HG03103 (cell line): ENCODE results near the gene P2RX1.

Experiments used
- ATAC-seq: cut with Tn5 transposase; IDR thresholded peaks from one replicate; pipeline ENCODE4 v1.9.1; 2021; ENCODE audit warnings: low read depth; ENCODE audit not compliant: unreplicated experiment

The P2RX1 gene

DNA sequence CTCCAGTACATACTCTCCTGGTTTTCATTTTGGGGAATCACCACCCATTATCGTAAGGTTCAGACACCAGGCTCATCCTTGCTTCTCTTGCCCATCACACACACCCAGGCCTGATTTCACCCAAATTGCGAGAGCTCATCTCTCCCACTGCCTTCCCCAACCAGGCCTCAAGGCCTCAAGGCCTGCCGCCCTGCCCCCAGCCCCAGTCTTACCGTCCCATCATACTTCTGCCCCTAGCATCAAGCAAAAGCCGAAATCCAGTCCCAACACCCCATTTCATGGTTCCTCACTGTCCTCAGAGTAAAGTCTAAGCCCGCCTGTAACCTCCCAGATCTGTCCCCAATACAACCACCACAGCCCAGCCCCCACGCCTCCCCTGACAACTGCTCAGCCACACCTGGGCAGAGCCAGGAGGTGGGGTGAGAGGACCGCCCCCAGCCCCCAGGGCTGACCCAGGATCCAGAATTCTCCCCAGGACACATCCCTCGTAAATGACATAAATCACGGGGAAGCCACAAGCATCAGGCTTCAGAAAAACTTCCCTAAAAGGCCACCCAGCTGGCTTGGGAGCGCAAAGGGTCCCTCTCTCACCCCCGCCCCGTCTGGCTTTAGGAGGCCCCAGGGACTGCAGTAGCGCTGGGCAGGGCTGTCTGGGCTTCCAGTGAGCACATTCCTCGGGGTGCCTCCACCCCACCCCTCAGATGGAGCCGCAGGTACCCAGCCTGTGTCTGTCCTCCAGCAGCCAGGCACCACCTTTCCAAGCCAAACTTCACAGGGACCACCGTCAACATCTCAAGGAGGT lies 9.6 kb upstream of the P2RX1 start:
- ATAC-seq, result no peak

DNA sequence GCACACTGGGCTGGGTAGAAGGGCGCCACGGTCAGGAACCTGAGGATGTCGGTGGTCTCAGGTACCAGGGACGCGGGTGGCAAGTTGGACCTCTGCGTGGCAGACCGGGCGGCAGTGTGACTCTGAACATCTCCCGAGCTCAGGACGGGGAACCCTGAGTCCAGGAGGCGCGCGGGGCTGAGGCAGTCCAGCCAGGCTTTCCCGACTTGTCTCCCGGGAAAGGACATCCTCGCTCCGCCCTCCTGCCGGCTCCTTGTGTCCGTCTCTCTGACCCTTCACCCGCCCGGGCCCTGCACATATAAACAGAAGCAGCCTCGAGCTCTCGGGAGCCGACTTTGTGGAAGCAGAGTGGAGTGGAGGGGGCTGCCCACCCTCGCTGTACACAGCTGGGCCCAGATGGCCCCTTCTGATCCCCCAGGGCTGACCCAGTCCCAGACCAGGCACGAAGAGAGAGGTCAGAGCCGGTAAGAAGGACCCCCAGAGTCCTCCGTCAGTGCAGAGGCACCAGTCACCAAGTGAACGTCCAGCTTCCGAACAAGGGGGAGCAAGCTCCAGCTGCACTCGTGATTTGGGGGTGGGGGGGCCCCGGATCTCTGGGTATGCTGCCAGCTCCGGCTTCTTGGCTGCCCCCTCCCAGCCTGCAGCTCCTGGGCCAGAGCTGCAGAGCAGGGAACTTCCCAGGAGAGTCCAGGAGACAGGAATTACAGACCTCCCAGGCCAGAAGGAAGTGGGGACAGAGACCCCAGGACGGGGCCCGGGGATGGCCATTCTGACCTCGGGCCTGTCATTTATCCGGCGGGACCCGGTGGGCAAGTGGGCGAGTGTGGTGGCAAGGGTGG lies 8.5 kb upstream of the P2RX1 start:
- no peak for ATAC-seq

DNA sequence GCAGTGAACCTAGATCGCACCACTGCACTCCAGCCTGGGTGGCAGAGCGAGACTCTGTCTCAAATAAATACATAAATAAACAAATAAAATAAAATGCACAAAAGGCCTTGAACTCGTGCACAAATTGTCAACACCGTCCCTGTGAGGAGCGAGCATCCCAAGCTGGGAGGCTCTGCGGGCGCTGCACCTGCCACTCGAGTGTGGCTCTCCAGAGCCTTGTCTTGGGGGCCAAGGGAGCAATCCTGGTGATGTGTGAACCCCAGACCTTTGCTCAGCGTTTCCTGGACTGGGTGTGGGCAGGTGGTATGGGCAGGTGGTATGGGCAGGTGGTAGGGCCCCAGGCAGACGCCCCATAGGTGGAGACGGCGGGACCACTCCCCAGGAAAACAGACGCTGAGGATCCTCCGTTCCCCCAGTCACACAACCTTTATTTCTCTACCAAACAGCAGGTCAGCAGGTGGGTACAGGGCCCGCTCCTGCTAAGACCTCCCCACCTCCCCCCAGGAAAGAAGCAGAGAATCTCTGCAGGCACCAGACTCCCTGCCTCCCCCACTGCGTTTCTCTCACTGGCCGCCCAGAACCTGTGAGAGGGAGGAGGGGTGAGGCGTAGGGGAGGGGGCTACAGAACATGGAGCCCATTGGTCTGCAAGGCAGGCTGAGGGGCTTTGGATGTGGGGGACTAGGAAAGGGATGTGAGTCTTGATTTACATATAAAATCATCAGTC lies 7.4 kb upstream of the P2RX1 start:
- ATAC-seq, result no peak

DNA sequence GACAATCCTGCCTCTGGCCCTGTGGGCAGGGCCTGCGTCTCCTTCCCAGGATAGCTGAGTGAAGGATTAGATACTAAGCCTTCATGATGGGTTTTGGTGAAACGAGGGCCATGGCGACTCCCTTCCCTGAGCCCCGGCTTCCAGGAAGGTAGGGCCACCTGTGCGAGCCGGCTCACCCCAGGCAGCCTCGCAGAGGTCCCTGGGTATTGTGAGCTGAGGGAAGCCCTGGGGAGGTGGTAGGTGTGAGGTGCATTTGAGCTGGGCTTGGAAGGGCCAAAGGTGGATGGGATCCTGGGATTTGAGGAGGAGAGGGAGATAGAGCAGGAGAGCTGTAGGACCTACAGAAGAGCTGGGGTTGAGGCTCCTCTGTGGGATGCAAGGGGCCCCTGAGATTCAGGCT lies 6.5 kb upstream of the P2RX1 start:
- ATAC-seq, result no peak

DNA sequence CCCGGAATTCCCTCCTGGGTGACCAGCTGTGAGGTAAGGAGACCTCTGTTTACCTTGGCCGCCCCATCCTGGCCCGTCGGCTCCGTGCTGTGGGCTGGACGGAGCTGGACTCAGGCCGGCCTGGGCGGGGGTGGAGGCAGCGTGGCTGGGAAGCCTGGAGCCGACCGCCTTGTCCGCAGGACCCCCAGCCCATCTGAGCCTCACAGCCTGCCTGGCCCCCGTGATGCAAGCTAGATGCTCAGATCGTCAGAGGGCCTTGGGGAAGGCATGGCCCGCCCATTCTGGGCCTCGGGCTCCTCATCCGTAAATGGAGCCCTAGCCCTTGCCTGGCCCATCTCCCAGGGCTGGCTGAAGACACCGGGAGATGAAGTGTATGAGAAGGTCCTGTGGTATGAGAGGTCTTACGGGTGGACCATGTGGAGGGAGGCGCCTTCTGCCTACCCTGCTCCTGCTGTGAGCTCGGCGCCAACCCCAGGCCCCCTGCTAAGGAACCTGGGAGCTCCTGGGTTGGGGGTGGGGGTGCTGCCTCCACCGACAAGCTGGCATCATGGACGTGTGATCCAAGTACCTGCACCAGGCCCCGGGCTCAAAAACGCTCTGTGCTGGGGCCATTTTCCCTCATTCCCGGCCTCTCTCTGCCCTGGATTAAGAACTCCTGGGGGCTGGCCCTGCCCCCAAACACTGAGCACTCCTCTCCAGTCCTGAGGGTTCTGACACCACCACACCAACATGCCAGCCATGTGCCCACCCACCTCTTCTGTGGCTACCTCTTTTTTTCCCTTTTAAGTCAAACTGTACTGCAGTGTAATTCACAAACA lies 5.4 kb upstream of the P2RX1 start:
- ATAC-seq, result no peak

DNA sequence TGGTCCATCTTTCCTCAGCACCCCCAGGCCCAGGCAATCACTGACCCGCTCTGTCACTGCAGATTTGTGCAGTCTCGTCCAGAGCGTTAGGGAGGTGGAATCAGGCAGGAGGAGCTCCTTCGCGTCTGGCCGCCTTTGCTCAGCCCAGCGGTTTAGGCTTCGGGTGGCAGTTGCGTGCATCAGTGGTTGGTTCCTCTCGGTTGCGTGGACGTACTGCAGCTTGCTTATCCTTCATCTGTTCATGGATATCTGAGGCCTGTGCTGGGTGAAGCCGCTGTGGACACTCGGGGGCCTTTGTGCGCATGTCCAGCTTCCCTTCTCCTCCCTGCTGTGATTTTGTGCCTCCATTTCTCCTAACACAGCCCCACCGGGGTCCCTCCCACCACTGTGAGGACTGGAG lies 4.7 kb upstream of the P2RX1 start:
- ATAC-seq, result no peak

DNA sequence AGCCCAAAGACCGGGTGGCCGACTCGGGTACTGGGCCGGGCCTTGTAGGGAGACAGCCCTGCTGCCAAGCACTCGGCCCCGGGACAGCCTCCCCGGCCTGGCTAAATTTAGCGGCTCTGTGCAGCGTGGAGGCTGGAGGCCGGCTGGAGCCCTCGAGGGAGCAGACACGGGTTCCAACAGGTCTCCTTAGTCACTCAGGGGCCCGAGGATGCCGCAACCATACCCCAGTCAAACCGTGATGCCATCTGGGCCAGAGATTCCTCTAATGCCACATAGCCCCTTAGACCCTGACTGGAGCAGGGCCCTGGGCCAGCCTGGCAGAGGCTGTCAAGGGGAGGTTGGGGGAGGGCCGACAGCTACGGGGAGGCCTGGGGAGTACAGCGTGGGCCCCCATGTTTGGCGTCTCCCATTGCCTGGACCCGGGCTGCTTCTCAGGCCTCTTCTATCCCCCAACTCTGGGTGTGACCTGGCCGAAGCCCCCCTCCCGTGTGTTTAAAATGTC lies 2.9 kb upstream of the P2RX1 start:
- ATAC-seq, result no peak

DNA sequence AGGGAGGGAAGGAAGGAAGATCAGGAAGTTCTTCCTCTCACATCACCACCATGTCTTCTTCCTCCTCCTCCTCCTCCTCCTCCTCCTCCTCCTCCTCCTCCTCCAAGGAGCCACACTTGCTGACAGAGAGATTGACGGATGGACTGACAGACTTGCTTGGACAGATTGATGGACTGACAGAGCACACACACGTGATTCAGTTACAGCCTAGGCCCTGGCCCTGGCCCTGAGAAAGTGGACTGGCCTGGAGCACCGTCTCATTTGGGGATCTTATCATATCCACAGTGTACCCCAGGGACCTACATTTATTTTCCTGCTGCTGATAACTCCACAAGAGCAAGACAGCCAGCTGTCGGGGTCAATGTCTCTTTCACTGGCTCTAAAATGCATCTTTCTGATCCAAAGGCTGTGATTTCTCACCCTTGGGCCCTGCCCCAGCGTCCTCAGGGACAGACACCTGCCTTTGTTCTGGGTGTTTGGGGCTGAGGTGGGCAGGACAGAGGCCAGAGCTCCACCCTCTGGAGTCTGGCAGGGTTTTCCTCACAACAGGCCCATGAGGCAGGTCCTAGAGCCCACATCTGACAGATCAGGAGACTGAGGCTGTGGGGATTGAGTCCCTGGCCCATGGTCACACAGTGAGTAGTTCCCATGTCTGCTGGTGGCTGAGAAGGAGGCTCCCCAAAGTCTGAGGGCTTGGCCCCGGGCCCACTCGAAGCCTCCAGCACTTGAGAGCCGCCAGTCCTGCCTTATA lies 2.3 kb upstream of the P2RX1 start:
- no peak for ATAC-seq

DNA sequence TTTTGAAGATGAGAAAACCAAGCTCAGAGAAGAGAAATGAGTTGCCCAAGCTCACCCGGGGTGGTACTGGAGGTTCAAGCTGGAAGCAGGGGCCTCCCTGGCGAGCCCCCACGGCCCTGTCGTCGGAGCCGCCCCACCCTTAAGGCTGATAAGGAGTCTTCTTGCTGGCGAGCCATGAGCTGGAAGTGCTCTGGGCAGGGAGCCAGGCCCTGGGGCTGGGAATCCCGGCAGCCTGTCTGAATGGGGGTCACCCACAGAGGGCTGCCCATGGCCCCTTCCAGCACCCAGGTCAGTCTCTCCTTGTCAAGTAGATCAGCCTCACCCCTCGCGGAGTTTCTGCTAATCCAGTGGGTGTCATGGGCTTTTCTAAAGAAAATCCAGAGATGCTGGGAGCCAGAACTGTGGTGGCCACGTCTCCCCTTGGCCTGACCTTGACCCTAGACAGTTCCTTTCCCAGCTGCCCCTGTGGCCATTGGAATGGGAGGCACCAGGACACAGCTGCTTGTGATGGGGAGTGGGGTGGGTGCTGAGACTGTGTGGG lies 1.2 kb upstream of the P2RX1 start:
- ATAC-seq, result no peak

DNA sequence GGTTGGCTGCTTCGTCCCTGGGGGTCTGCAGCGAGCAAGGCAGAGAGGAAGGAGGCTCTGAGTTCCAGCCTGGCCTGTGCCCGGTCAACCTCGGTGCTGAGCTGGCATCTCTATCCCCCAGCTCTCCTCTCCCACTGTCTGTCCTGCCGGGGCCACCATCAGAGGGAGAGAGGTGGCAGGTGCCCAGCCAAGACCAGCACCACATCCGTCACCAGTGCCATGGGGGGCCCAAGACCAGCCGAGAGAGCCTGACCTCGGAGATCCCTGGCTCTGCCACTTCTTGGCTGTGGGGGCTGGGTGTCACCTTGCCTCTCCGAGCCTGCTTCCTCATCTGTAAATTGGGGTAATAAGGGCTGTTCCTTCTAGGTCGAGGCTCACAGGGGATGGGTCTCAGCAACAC lies 560 bp upstream of the P2RX1 start:
- no peak for ATAC-seq

DNA sequence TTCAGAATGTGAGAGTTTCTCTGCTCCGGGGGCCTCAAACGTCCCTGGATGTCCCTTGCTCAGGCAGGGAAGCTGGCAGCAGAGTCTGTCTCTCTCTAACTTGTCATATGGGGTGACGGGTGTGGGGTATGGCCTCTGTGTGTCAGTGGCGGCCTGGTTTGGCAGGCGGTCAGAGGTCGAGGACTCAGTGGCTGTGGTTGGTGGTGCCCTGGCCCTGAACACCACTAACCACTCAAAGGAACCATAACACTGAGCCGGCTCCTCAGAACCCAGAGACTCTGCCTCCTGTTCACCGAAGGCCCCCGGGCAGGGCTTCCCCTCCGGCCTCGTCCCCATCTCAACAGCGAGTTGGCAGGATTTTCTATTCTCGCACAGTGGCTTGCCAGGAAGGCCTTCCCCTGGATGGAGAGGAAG lies 677 bp downstream of the P2RX1 start:
- ATAC-seq, result no peak

DNA sequence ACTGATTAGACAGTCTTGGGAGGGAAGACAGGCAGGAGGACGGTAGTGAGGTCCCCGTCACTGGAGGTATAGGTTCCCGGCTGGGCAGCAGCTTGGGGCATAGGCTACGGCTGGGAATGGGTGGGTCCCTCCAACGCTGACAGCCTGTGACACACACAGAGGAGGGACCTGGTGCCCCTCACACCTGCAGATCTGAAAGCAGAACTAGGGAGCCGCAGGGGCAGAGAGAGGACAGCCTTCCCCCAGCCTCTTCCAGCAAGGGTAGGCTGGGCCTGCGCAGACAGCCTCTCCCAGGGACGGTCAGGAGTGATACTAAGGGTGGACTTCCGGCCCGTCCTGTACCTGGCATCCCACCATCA lies 2.0 kb downstream of the P2RX1 start:
- no peak for ATAC-seq

DNA sequence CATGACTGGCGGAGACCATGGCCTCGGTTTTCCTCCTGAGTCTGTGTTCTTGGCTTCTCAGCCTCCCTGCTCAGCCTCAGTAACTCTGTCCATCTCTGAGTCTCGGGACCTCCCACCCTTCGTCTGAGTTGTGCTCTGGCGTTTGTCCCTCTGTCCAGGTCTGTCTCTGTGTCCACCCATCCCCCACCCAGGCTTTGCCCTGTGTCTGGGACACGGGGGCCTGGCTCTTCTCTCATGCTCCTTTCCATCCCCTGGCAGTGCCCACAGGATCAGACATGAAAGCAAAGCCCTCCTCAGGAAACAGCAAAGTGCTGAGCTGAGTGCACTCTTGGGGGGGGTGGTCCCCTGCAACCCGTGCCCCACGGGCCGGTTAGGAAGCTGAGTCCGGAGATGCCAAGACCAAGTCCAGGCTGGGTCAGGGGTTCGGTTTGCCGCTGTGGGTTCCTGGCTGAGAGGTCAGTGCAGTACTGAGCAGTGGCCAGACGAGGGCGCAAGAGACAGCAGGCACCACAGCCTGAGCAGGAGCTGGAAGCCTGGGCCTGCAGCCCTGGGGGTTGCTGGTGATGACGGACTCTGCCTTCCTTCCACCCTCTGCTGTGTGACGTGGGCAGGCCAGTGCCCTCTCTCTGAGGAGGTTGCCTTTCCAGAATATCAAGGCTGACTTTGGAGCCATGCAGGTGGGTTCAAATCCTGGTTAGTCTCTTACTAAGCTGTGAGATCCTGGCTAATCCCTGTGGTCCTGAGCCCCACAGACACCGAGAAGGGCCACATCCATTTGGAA lies 2.5 kb downstream of the P2RX1 start:
- ATAC-seq, result no peak

DNA sequence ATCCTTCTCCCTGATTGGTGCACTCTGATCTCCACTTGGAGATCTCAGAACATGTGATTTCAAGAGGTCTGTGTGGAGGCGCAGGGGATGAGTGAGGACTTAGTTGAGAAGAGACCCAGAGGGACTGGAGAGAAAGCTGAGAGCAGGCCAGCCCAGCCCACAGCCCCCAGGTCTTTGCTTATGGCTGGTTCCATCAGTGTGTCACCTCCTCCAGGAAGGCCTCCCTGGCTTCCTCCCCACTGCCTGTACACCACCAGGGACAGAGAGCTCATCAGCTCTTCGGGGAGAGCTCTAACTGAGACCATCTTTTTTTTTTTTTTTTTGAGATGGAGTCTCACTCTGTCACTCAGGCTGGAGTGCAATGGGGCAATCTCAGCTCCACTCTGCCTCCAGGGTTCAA lies 3.4 kb downstream of the P2RX1 start:
- no peak for ATAC-seq

DNA sequence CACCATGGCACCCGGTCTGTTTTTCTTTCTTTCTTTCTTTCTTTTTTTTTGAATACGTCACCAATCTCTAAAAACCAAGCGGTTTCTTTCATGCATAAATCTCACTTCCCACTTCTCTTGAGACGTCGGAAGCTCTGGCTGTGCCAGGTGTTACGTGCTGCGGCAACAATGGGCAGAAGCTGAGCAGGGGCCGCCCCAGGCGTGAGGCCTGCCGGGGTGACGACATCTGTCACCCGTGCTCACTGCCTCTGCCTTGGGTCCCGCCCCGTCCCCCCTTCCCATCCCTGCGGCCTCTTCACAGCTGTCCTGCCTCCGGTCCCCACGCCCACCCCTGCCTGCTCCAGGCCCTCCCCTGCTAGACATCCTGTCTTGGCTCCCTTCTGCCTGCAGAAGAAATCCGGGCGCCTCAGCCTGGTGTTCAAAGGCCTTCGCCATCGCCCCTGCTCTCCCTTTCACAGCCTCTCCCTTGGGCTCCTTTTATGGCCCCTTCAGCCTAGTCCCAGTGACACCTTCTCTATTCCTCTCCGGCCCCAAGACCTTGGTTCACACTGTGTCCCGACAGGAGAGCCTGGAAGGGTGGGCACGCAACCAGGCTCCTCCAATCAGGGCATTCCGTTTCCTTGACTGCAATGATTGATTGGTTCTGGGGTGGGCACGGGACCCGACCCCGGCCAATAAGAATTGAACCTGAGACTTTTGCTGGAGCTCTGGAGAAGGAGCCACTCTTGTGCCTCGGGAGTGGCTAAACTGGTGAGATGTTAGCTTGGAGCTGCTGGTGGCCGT lies 4.8 kb downstream of the P2RX1 start:
- peak; percentile 41 for ATAC-seq

DNA sequence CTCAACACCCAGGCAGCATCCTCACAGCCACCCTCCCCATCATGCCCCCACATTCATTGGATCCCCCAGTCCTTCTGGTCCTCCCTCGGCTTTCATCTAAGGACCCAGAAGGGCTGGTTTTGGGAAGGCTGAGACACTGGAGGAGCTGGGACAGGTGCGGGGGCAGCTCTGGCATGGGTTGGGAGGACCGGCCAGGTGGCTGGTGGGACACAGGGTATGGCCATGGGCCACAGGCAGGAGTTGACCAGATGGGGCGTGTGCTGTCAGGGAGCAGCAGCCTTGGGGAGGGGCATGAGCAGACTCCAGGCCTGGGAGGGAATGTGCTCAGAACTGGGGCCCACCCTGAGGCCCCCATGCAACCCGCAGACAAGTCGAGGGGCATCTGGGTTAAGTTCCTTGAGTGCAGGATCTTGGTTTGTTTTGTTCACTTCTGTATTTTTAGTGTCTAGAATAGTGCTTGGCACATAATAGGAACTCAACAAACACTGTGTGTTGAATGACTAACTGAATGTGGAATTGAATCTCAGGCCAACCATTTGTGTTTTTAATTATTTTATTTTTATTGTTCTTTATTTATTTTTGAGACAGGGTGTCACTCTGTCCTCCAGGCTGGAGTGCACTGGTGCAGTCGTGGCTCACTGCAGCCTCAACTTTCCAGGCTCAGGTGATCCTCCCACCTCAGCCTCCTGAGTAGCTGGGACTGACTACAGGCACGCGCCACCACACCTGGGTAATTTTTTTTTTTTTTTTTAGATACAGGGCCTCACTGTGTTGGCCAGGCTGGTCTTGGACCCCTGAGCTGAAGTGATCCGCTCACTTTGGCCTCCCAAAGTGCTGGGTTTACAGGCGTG lies 5.6 kb downstream of the P2RX1 start:
- ATAC-seq, result no peak

DNA sequence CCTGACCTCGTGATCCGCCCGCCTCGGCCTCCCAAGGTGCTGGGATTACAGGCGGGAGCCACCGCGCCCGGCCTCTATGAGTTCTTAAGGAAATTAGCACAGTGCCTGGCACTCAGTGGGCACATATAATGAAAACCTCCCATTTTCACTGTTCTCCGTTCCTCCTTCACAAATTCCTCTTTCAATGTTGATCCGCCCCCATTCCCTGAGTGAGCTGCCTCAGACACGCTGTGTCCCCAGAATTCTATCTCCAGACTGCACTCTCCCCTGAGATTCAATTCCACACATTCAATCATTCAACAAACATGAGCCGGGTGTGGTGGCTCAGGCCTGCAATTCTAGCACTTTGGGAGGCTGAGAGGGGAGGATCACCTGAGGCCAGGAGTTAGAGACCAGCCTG lies 7.0 kb downstream of the P2RX1 start:
- no peak for ATAC-seq
